Glutamatergic neuron (in vitro differentiated cells): ENCODE measurements around the gene MAP3K5. TPM values are rescaled to one million over a fixed set of nuclear protein-coding genes. Genes with fewer than 3 reads are reported as not detected.
A peak's percentile ranks its signal among the peaks of the same experiment; 100 is the strongest.
"Not testable (repeated sequence)": the region's sequence is repeated elsewhere in the genome, so short reads cannot be mapped to it uniquely, and the experiment has no call there.

Source experiments
- DNase-seq: peaks from one replicate; pipeline ENCODE4 v3.0.0; 2022
- H3K27ac Mint-ChIP-seq: one replicate; pipeline ENCODE4 v1.8.0; 2020; ENCODE audit warnings: mild to moderate bottlenecking, mixed read lengths, inconsistent platforms; ENCODE audit not compliant: unreplicated experiment
- H3K27me3 Mint-ChIP-seq: one replicate; pipeline ENCODE4 v1.8.0; 2020; ENCODE audit warnings: mild to moderate bottlenecking, moderate library complexity, mixed read lengths, inconsistent platforms; ENCODE audit not compliant: unreplicated experiment
- H3K36me3 Mint-ChIP-seq: one replicate; pipeline ENCODE4 v1.8.0; 2020; ENCODE audit warnings: mild to moderate bottlenecking, mixed read lengths, inconsistent platforms; ENCODE audit not compliant: unreplicated experiment
- H3K4me1 Mint-ChIP-seq: one replicate; pipeline ENCODE4 v1.8.0; 2020; ENCODE audit warnings: mild to moderate bottlenecking, low read depth, mixed read lengths, inconsistent platforms; ENCODE audit not compliant: unreplicated experiment
- H3K4me3 Mint-ChIP-seq: one replicate; pipeline ENCODE4 v1.8.0; 2020; ENCODE audit warnings: mild to moderate bottlenecking, mixed read lengths, inconsistent platforms; ENCODE audit not compliant: unreplicated experiment
- H3K9me3 Mint-ChIP-seq: one replicate; pipeline ENCODE4 v1.8.0; 2020; ENCODE audit warnings: mild to moderate bottlenecking, moderate library complexity, mixed read lengths, inconsistent platforms; ENCODE audit not compliant: unreplicated experiment
- CTCF ChIP-seq: fragments of 200-600 bp; sonication (generic); IDR thresholded peaks from one replicate; pipeline ENCODE4 v1.5.0; 2021; ENCODE audit not compliant: partially characterized antibody, unreplicated experiment
- total RNA-seq: library from RNA; stranded (reverse); fragmentation: NEBNext Ultra II Directional; extraction: Animal tissue kit (Norgen Biotek cat#: 25700); gene quantifications from one replicate; pipeline ENCODE4 v1.2.1, GENCODE V29; 2021; ENCODE audit not compliant: unreplicated experiment

Gene MAP3K5
- total RNA-seq, 1 donor from 2014 or later: 0.66 TPM

- DNase-seq: peak; percentile 23
- Mint-ChIP-seq H3K4me1 (peaks cover 3% of the 10 kb centered on the region), H3K27me3 (peaks cover 10% of the 10 kb centered on the region), H3K36me3 (no peaks in the 10 kb centered on the region), H3K9me3 (peaks cover 4% of the 10 kb centered on the region), H3K27ac (no peak overlapping the region), H3K4me3 (peak overlapping the region; percentile 76)
- TF ChIP-seq CTCF: no peak
Measured at GRCh38 chr6:136791296-136792094, 782 bp downstream of the MAP3K5 start.

- peaks cover 3% of the 10 kb centered on the region for H3K4me1 Mint-ChIP-seq
- peaks cover 4% of the 10 kb centered on the region for H3K9me3 Mint-ChIP-seq
- H3K27me3 Mint-ChIP-seq: peaks cover 10% of the 10 kb centered on the region
- H3K36me3 Mint-ChIP-seq: no peaks in the 10 kb centered on the region
- TF ChIP-seq CTCF: no peak
- peak overlapping the region; percentile 76 for H3K4me3 Mint-ChIP-seq
- H3K27ac Mint-ChIP-seq: no peak overlapping the region
- DNase-seq: no peak
Measured at GRCh38 chr6:136790411-136791295, 1.6 kb downstream of the MAP3K5 start.

- H3K36me3 Mint-ChIP-seq, H3K27ac Mint-ChIP-seq, H3K4me3 Mint-ChIP-seq, H3K9me3 Mint-ChIP-seq, DNase-seq, H3K4me1 Mint-ChIP-seq: not testable (repeated sequence)
- H3K27me3 Mint-ChIP-seq: peaks cover 10% of the 10 kb centered on the region
Measured at GRCh38 chr6:136789440-136789839, 2.8 kb downstream of the MAP3K5 start.

GRCh38 chr6:136788069-136788902 lies 4.0 kb downstream of the MAP3K5 start:
- Mint-ChIP-seq H3K27ac (no peak overlapping the region), H3K36me3 (no peaks in the 10 kb centered on the region), H3K27me3 (peaks cover 10% of the 10 kb centered on the region), H3K4me1 (peaks cover 3% of the 10 kb centered on the region), H3K9me3 (peaks cover 4% of the 10 kb centered on the region), H3K4me3 (no peak overlapping the region)
- no peak for TF ChIP-seq CTCF
- no peak for DNase-seq

- Mint-ChIP-seq H3K27ac (no peak overlapping the region), H3K4me3 (no peak overlapping the region)
Measured at GRCh38 chr6:136787726-136788068, 4.6 kb downstream of the MAP3K5 start.

More at GRCh38 chr6:136787726-136788068, 4.6 kb downstream of the MAP3K5 start:
- Mint-ChIP-seq H3K36me3 (no peaks in the 10 kb centered on the region), H3K4me1 (peaks cover 3% of the 10 kb centered on the region), H3K27me3 (peaks cover 9% of the 10 kb centered on the region), H3K9me3 (peaks cover 4% of the 10 kb centered on the region)
- no peak for DNase-seq
- TF ChIP-seq CTCF: no peak
